Duodenal mucosa (tissue), 2 donors: ENCODE data around the gene OR2V1.
"Not testable (repeated sequence)": the region's sequence is repeated elsewhere in the genome, so short reads cannot be mapped to it uniquely, and the experiment has no call there.

Source experiments
- H3K27ac ChIP-seq: one replicate; pipeline ENCODE4 v1.7.0; 2013; ENCODE audit warnings: low read depth, low read length
- H3K27me3 ChIP-seq, 2 donors: one replicate each; pipeline ENCODE4 v1.7.0; 2013; ENCODE audit warnings: low read length in 2 of 2, control low read depth in 1 of 2; ENCODE audit not compliant: insufficient read depth in 2 of 2, control insufficient read depth in 1 of 2
- H3K36me3 ChIP-seq, 2 donors: one replicate each; pipeline ENCODE4 v1.7.0; 2013; ENCODE audit warnings: low read length in 2 of 2, control low read depth in 1 of 2; ENCODE audit not compliant: insufficient read depth in 2 of 2, control insufficient read depth in 1 of 2
- H3K4me1 ChIP-seq, 2 donors: one replicate each; pipeline ENCODE4 v1.7.0; 2013; ENCODE audit warnings: low read length in 2 of 2, control low read depth in 1 of 2; ENCODE audit not compliant: insufficient read depth in 2 of 2, control insufficient read depth in 1 of 2
- H3K4me3 ChIP-seq, 2 donors: one replicate each; pipeline ENCODE4 v1.7.0; 2013; ENCODE audit warnings: low read length in 2 of 2, low read depth in 1 of 2
- H3K9ac ChIP-seq, 2 donors: one replicate each; pipeline ENCODE4 v1.7.0; 2013; ENCODE audit warnings: low read length in 2 of 2, low read depth in 1 of 2
- H3K9me3 ChIP-seq, 2 donors: one replicate each; pipeline ENCODE4 v1.7.0; 2013; ENCODE audit warnings: low read length in 2 of 2, control low read depth in 1 of 2; ENCODE audit not compliant: control insufficient read depth in 1 of 2

OR2V1 gene

DNA sequence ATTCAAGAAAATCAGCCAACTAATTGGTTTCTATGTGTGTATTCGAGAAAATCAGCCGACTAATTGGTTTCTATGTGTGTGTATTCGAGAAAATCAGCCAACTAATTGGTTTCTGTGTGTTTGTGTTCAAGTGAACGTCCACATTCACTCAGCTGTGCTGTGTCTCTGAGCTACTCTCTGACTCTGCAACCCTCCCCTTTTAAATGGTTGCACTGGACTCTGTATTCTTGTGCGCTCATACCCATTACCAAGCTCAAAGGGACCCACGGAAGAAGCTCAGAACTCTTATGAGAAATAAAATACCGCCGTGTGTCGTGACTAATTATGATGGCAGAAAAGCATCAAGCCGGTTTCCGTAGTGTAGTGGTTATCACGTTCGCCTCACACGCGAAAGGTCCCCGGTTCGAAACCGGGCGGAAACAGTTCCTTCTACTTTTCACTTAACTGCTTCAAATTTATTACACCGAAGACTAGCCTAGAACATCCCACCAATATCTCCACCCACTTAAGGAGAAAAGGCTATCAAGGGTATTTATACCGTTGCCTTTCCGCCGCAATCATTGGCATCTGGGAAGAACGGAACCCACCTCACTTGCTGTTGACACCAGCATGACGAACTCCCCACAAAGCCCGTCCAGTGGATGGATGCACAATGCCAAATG, 34.1 kb downstream of the OR2V1 start:
- H3K4me3 ChIP-seq, H3K9ac ChIP-seq, H3K4me1 ChIP-seq, H3K36me3 ChIP-seq, H3K9me3 ChIP-seq, H3K27ac ChIP-seq: not testable (repeated sequence)
- H3K27me3 ChIP-seq, result peaks cover 19 to 27% of the 10 kb centered on the region in 2 donors

DNA sequence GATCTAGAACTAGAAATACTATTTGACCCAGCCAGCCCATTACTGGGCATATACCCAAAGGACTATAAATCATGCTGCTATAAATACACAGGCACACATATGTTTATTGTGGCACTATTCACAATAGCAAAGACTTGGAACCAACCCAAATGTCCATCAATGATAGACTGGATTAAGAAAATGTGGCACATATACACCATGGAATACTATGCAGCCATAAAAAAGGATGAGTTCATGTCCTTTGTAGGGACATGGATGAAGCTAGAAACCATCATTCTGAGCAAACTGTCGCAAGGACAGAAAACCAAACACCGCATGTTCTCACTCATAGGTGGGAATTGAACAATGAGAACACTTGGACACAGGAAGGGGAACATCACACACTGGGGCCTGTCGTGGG, 35.8 kb downstream of the OR2V1 start:
- not testable (repeated sequence) for H3K9ac ChIP-seq, H3K36me3 ChIP-seq, H3K9me3 ChIP-seq, H3K4me1 ChIP-seq, H3K4me3 ChIP-seq, H3K27ac ChIP-seq
- peaks cover 15 to 24% of the 10 kb centered on the region in 2 donors for H3K27me3 ChIP-seq

DNA sequence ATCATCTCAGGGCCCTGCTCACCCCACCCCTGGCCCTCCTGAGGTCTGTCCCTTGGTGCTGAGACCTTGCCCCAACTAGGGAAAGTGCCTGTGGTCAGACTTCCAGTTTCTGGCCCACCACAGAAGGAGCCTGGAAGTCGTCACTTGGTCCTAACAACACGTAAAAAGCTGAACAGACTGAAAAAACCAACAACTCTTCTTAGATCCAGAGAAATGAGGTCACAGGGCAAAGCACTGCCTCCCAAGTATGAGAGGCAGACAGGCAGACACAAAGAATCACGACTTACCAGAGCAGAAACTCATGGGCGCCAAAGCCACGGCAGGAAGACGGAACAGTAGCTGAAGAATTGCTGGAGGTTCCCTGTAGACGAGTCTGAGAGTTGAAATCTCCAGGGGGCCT, 38.5 kb downstream of the OR2V1 start:
- H3K9me3 ChIP-seq, result no peaks in the 10 kb centered on the region

DNA sequence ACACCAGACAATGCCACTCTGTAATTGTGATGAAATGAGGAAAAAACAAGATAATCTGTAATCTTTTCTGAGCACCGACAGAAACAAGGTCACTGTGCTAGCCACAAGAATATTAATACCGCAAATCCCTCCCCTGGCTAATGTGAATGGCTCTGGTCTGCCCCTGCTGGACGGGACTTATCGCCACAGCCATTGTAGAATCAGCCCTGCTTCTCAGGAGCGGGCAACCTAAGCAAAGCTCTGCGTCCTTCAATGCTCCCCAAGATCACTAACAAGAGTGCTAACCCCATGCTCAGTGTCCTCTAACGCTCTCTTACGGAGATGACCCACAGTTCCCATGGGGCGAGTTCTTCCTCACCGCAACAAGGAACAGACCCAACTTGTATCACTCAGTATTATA, 42.7 kb downstream of the OR2V1 start:
- no peak overlapping the region for H3K9ac ChIP-seq
- no peak overlapping the region for H3K27ac ChIP-seq
- H3K36me3 ChIP-seq, result no peaks in the 10 kb centered on the region
- no peaks in the 10 kb centered on the region for H3K4me1 ChIP-seq
- H3K9me3 ChIP-seq, result no peaks in the 10 kb centered on the region
- no peak overlapping the region for H3K4me3 ChIP-seq
- peaks cover 2 to 22% of the 10 kb centered on the region in 2 donors for H3K27me3 ChIP-seq

More for the DNA sequence above, 38.5 kb downstream of the OR2V1 start:
- H3K27ac ChIP-seq, result no peak overlapping the region
- no peaks in the 10 kb centered on the region for H3K36me3 ChIP-seq
- H3K9ac ChIP-seq, result no peak overlapping the region
- H3K4me1 ChIP-seq, result no peaks in the 10 kb centered on the region
- H3K27me3 ChIP-seq, result peaks cover 0 to 10% of the 10 kb centered on the region in 2 donors
- no peak overlapping the region for H3K4me3 ChIP-seq

DNA sequence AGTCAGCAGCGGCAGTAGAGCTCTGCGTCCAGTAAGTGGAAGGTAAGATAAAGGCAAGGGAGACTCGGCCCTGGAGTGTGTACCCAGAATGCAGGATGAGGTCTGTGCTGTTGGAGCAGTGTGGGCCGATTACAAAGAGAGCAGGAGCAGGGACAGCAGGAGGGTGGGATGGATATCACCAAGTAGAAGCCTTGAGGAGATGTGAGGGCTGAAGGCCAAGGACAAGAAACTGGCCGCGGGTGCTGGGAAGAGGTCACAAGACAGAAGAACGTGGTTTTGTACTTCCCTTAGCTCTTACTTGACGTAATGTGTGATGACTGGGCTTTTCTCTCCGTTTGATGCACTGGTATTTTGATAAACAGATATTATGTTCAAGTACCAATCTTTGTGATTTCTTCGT, 43.7 kb downstream of the OR2V1 start:
- Histone ChIP-seq H3K9me3 (no peaks in the 10 kb centered on the region), H3K9ac (no peak overlapping the region), H3K27ac (no peak overlapping the region), H3K27me3 (peaks cover 2 to 15% of the 10 kb centered on the region in 2 donors), H3K4me3 (no peak overlapping the region), H3K4me1 (no peaks in the 10 kb centered on the region), H3K36me3 (no peaks in the 10 kb centered on the region)

DNA sequence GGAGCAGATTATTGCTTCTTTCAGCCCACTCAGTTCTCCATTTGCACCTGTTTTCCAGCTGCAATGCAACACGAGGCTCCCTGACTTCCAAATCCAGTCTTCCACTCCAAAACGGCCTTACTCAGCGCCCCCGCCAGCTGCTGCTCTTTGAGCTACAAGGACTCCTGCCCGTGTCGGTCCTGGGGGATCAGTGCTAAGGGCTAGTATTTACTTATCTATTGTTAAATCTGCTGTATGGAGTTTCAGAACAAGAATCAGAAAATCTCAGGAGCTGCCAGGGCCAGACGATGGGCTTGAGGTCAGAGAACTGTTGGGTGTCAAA, 44.1 kb downstream of the OR2V1 start:
- Histone ChIP-seq H3K4me1 (no peaks in the 10 kb centered on the region), H3K9ac (no peak overlapping the region), H3K27me3 (peaks cover 2 to 12% of the 10 kb centered on the region in 2 donors), H3K4me3 (no peak overlapping the region), H3K9me3 (no peaks in the 10 kb centered on the region), H3K27ac (no peak overlapping the region), H3K36me3 (no peaks in the 10 kb centered on the region)

DNA sequence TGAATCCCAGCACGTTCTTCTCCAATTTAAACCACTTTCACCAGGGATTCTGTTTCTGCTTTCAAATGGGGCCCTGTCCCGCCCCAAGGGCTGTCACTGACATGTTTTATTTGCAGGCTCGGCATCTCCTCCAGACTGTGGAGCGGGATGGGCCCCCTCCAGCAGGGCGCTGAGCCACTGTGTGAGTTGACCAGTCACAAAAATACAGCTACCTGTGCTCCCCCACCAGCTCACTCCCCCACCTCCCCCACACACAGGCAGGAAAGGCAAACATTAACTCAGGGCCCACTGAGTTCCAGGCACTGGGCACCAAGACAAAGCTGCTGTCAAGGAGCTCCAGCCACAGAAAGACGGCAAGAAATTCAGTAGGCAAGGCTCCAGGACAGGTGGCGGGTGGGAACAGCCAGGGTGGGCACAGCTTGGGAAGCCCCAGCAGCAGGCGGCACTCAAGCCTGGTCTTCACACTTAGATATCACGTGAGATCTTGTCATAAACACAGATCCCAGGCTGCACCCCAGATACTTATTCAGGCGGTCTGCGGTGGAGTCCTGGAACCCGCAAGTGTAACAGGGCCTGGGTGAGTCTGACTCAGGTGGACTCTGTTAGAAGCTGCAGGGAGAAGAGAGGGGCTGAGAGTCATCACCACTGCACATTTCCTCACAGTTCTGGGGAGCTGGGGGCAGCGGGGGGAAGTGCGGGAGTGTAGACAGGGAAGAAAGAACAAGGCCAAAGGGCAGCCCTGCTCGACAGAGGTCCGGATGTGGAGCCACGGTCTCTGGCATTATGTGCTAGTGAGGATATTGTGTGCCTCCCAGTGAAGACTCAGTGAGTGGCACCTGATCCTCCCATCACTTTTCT, 44.7 kb downstream of the OR2V1 start:
- no peak overlapping the region for H3K9ac ChIP-seq
- H3K27ac ChIP-seq, result no peak overlapping the region

DNA sequence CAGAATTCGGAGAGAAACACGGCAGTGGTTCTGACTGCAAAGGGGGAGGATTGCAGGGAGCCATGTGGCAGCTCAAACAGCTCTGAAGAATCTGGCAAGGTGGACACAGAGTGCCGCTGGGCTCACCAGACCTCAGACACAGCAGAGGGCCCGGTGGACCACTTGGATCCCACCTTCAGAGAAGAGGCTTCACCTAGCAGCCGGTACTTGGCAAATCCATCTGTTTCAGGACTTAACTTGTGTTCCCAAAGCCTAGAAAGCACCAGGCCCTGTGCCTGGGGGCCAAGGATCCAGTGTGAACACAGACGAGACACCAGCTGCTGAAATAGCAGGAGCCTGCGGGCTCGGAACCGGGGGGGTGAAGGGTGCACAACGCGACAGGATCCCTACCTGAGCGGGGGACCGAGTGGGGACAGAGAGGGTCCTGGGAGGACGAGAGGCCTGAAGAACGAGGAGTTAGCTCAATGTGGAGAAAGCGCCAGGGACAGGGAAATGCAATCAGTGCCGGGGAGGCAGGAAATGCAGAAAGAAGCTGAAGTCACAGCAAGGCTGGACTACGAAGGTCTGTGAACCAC, 46.3 kb downstream of the OR2V1 start:
- H3K9ac ChIP-seq, result no peak overlapping the region
- H3K27ac ChIP-seq, result no peak overlapping the region
- H3K4me1 ChIP-seq, result no peaks in the 10 kb centered on the region
- no peak overlapping the region for H3K4me3 ChIP-seq
- no peaks in the 10 kb centered on the region for H3K9me3 ChIP-seq
- peaks cover 2 to 12% of the 10 kb centered on the region in 2 donors for H3K27me3 ChIP-seq
- H3K36me3 ChIP-seq, result no peaks in the 10 kb centered on the region

More for the DNA sequence above, 44.7 kb downstream of the OR2V1 start:
- H3K36me3 ChIP-seq, result no peaks in the 10 kb centered on the region
- H3K4me3 ChIP-seq, result no peak overlapping the region
- no peaks in the 10 kb centered on the region for H3K9me3 ChIP-seq
- peaks cover 2 to 12% of the 10 kb centered on the region in 2 donors for H3K27me3 ChIP-seq
- H3K4me1 ChIP-seq, result no peaks in the 10 kb centered on the region

DNA sequence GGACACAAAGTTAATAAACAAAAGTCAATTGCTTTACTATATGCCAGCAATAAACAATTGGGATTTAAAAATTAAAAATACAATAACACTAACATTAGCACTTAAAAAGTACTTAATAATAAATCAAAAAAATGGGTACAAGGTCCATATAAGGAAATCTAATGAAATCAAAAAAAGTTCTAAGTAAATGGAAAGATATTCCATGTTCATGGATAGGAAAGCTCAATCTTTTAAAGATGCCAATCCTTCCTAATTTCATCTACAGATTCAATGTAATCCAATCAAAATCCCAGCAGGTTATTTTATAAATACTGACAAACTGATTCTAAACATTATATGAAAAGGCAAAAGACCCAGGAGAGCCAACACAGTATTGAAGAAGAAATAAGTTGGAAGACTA, 49.0 kb downstream of the OR2V1 start:
- Histone ChIP-seq H3K36me3 (no peaks in the 10 kb centered on the region), H3K4me1 (no peaks in the 10 kb centered on the region), H3K4me3 (no peak overlapping the region), H3K27ac (no peak overlapping the region), H3K27me3 (peaks cover 2 to 12% of the 10 kb centered on the region in 2 donors), H3K9ac (no peak overlapping the region), H3K9me3 (peaks cover 0 to 3% of the 10 kb centered on the region in 2 donors)

DNA sequence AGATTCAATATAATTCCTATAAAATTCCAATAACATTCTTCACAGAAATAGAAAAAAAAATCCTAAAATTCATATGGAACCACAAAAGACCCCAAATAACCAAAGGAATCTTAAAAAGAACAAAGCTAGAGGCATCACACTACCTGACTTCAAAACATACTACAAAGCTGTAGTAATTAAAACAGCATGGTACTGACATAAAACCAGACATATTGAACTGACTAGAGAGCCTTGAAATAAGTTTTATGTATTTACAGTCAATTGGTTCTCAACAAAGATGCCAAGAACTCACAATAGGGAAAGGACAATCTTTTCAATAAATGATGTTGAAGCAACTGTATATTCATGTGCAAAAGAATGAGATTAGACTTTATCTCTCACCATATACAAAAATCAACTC, 54.0 kb downstream of the OR2V1 start:
- H3K4me1 ChIP-seq, result no peaks in the 10 kb centered on the region
- no peak overlapping the region for H3K27ac ChIP-seq
- H3K27me3 ChIP-seq, result peaks cover 0 to 6% of the 10 kb centered on the region in 2 donors
- no peaks in the 10 kb centered on the region for H3K36me3 ChIP-seq
- no peak overlapping the region for H3K4me3 ChIP-seq
- H3K9ac ChIP-seq, result no peak overlapping the region
- H3K9me3 ChIP-seq, result peaks cover 4 to 5% of the 10 kb centered on the region in 2 donors
